ENCODE measurements around the gene RPS14. TPM values are rescaled to one million over a fixed set of nuclear protein-coding genes. Genes with fewer than 3 reads are reported as not detected.

Gene RPS14
- total and polyA plus RNA-seq, 2 of the 4 experiments (the other 2 are of a cell fraction): 6,296 to 7,310 TPM

DNA sequence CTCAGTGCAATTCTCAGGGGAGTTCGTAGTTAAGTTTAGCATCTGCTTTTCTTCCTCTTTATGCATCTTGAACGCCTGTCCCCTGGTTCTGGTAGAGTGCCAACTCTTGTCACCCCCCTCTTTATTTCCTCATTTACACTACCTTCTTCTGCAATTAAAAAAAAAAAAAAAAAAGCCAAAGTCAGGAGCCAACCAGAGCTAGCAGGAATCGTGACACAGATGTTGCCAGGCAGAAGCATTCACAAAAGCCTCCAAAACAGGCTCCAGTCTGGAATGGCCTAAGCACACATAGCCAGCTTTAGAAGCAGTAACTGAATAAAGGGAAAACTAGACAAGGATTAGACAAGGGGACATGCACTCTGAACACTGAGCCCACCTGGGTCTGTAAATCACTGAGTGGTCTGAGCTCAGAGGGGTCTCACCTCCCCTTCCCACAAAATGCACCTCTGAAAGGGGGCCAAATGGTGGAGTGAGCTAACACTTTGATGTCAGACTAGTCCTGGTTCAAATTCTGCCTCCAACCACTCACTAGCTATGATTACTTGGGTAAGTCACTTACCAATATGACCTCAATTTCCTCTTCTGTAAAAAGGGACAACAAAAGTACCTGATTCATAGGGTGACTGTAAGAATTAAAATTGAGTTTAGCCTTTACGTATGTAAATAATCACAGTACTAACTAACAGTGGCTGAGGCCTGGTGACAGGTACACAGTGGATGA, 38.9 kb downstream of the RPS14 start:
- Histone ChIP-seq H3K9ac (ENCODE audit: low read depth, low read length) (no peak overlapping the region), H3K9me1 (ENCODE audit: insufficient read depth, low read length) (peaks cover 3% of the 10 kb centered on the region; the same call in 1 of the 2 replicates), H3K27ac (ENCODE audit: insufficient read depth, low read length) (no peak overlapping the region), H3K79me1 (ENCODE audit: low read depth in 1 of 2, low read length in 2 of 2) (no peaks in the 10 kb centered on the region), H4K5ac (ENCODE audit: low read depth, low read length) (no peak overlapping the region), H2AFZ (replicated peaks; ENCODE audit: low read length, poor library complexity) (peak overlapping the region; percentile 69), H3K23ac (ENCODE audit: low read depth, low read length) (no peak overlapping the region), H2BK15ac (ENCODE audit: low read depth, low read length) (no peak overlapping the region), H3K4me2 (ENCODE audit: low read depth, low read length) (no peak overlapping the region), H2AK5ac (ENCODE audit: low read depth, low read length) (no peak overlapping the region), H4K91ac (ENCODE audit: insufficient read depth, low read depth, low read length) (no peak overlapping the region), H3K14ac (replicated peaks; ENCODE audit: low read depth, low read length) (no peak overlapping the region), H3K9me3 (ENCODE audit: control insufficient read depth, insufficient read depth, low read length) (no peaks in the 10 kb centered on the region), H4K8ac (ENCODE audit: low read depth in 2 of 2, low read length in 2 of 2) (no peak overlapping the region), H3K56ac (ENCODE audit: extremely low read depth, insufficient read depth, low read length) (no peak overlapping the region), H3K4ac (ENCODE audit: low read depth, low read length) (no peak overlapping the region), H3K18ac (ENCODE audit: low read depth, low read length) (no peak overlapping the region), H2BK120ac (ENCODE audit: low read depth, low read length) (no peak overlapping the region), H3K4me1 (ENCODE audit: control insufficient read depth, insufficient read depth, low read length) (no peaks in the 10 kb centered on the region), H2AK9ac (replicated peaks; ENCODE audit: low read depth, low read length, poor library complexity) (no peak overlapping the region), H3K27me3 (ENCODE audit: control insufficient read depth, insufficient read depth, low read length) (0 out of 2 replicates have a peak, but pooled peaks cover 1% of the 10 kb centered on the region), H3K4me3 (ENCODE audit: insufficient read depth, low read depth, low read length) (no peak overlapping the region), H2BK5ac (ENCODE audit: low read depth, low read length, poor library complexity, severe bottlenecking) (no peak overlapping the region), H2BK20ac (ENCODE audit: low read depth, low read length) (no peak overlapping the region), H4K20me1 (ENCODE audit: insufficient read depth, low read length) (no peaks in the 10 kb centered on the region), H3K36me3 (ENCODE audit: control insufficient read depth, insufficient read depth, low read length) (no peaks in the 10 kb centered on the region)
- intact Hi-C loops (cut with micrococcal nuclease) (no loop called here), in situ Hi-C loops (cut with MboI; ENCODE audit: low sequenced_read_pairs) (no loop called here), dilution Hi-C loops (cut with HindIII; ENCODE audit: low sequenced_read_pairs, unreplicated experiment) (no loop called here)
- ATAC-seq (ENCODE audit: low read depth) (peak; percentile 75), DNase-seq (peak; percentile 74)
- no CpG with 5 or more reads among the region's 4 CpGs for WGBS, 2 experiments (ENCODE audit: extremely low coverage in 2 of 2, insufficient read length in 1 of 2)
- ChIA-PET POLR2A (ENCODE audit: unreplicated experiment) (interaction anchor here (0.6 kb wide), 1 partner anchor 14 kb away, joined by 12 read pairs; no protein-coding TSS in a partner anchor), CTCF (interaction anchor here (0.6 to 0.8 kb wide), 3 partner anchors 25 to 249 kb away, joined by 3 to 6 read pairs (median 3); no protein-coding TSS in a partner anchor)
- TF ChIP-seq CHD1 (IDR thresholded peaks at IDR 0.05; ENCODE audit: low read depth, low read length): no peak
- peak; percentile 99 for TF ChIP-seq RFX5 (IDR thresholded peaks at IDR 0.05; ENCODE audit: low read depth, low read length)
- TF ChIP-seq RCOR1 (IDR thresholded peaks at IDR 0.05; ENCODE audit: insufficient replicate concordance, low read length): no peak
- TF ChIP-seq, protein P1, sequence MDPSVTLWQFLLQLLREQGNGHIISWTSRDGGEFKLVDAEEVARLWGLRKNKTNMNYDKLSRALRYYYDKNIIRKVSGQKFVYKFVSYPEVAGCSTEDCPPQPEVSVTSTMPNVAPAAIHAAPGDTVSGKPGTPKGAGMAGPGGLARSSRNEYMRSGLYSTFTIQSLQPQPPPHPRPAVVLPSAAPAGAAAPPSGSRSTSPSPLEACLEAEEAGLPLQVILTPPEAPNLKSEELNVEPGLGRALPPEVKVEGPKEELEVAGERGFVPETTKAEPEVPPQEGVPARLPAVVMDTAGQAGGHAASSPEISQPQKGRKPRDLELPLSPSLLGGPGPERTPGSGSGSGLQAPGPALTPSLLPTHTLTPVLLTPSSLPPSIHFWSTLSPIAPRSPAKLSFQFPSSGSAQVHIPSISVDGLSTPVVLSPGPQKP (IDR thresholded peaks at IDR 0.05; ENCODE audit: borderline replicate concordance, low read depth, low read length): no peak
- BruUV-seq (replicated peaks): no TSS peak
